Cardiac fibroblast (primary cell): Measurements from ENCODE around the gene MRPS6.

Experiments used
- DNase-seq, 2 donors: peaks; one replicate each; pipeline versions ENCODE4 v3.0.0 to v3.0.0-alpha.2; 2010; ENCODE audit warnings: low read depth in 2 of 2
- H3K4me3 ChIP-seq, 2 donors: replicated peaks in 1 of 2; 1 replicate in 1 of 2; 2 replicates in 1 of 2; pipeline ENCODE4 v1.5.1; 2011; ENCODE audit warnings: low read depth in 2 of 2, low read length in 2 of 2, mild to moderate bottlenecking in 2 of 2, moderate library complexity in 1 of 2
- TF ChIP-seq, protein P1 (sequence below): IDR thresholded peaks from one replicate; pipeline ENCODE4 v1.5.1; 2011; ENCODE audit warnings: low read depth, mild to moderate bottlenecking, low read length, inconsistent platforms

The MRPS6 gene

DNA sequence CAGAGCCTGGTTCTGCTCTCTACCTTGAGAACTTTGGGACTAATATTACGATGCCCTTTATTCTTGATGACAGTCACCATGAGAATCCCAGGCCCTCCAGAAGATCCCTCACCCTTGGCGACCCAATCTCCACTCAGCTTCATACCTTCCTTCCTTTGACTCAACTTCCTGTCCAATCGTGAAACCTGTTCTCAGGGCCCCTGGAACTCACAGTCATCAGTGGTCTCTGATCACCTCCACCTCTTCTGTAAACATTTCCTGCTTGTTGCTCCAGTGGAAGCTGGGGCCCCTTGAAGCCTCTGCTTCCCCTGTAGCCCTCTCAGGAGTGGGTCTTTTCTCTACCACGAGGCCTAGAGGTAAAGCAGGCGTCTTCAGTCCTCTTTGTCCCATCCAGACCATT lies 79.1 kb downstream of the MRPS6 start:
- no peak for DNase-seq

DNA sequence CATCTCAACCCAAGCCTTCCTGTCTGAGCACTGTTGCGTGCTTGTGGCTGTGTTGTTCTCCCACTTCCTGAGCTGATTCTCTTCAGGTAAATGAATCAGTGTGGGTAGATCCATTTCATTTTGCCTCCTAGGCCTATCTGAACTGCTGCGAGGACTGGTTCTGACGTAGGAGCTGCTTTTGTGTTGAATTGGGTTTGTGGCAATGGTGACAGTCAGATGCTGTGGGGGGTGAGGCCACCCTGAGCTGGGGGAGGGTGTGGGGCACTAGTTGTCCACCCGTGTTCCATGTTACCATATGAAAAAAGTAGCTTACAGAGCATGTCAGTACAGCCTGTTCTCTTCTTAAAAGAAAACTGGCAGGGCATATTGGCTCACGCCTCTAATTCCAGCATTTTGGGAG lies 81.5 kb downstream of the MRPS6 start:
- H3K4me3 ChIP-seq = no peak overlapping the region
- no peak for DNase-seq
- TF ChIP-seq, protein P1, sequence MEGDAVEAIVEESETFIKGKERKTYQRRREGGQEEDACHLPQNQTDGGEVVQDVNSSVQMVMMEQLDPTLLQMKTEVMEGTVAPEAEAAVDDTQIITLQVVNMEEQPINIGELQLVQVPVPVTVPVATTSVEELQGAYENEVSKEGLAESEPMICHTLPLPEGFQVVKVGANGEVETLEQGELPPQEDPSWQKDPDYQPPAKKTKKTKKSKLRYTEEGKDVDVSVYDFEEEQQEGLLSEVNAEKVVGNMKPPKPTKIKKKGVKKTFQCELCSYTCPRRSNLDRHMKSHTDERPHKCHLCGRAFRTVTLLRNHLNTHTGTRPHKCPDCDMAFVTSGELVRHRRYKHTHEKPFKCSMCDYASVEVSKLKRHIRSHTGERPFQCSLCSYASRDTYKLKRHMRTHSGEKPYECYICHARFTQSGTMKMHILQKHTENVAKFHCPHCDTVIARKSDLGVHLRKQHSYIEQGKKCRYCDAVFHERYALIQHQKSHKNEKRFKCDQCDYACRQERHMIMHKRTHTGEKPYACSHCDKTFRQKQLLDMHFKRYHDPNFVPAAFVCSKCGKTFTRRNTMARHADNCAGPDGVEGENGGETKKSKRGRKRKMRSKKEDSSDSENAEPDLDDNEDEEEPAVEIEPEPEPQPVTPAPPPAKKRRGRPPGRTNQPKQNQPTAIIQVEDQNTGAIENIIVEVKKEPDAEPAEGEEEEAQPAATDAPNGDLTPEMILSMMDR = no peak

More for the DNA sequence above, 79.1 kb downstream of the MRPS6 start:
- H3K4me3 ChIP-seq = no peak overlapping the region
- TF ChIP-seq, protein P1 = no peak

DNA sequence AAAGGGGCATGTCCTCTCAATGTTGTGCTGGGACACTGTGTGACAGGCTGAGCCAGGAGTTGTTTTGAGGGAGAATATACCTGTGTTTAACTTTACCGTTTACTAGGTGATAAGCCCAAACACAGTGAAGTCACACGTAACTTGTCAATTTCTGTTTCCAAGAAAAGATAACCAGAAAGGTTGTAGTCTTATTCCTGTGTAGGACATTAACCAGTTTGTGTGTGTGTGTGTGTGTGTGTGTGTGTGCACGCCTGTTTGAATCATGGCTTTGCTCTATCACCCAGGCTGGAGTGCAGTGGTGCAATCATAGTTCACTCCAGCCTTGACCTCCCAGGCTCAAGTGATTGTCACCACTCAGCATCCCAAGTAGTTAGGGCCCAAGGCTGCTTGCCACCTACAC lies 83.6 kb downstream of the MRPS6 start:
- TF ChIP-seq, protein P1 = no peak
- no peak for DNase-seq
- H3K4me3 ChIP-seq = no peak overlapping the region

DNA sequence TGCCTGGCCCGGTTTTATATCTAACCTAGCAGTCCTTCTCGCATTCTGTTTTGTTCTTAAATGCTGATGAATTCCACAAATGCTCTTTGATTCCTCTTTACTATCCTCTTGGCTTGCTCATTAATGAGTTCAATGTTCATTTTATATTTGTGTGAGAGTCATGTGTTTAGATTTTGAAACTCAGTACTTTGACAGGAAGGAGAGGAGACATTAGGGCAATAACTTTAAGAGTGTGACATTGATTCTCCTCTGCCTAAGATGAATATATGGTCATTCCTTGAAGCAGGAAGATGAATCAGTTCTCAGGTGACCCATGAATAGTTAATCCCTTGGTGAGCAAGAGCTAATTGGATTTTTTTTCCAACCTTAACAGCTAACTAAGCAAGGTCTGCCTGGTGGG lies 84.1 kb downstream of the MRPS6 start:
- no peak for DNase-seq
- H3K4me3 ChIP-seq = no peak overlapping the region
- TF ChIP-seq, protein P1 = no peak

DNA sequence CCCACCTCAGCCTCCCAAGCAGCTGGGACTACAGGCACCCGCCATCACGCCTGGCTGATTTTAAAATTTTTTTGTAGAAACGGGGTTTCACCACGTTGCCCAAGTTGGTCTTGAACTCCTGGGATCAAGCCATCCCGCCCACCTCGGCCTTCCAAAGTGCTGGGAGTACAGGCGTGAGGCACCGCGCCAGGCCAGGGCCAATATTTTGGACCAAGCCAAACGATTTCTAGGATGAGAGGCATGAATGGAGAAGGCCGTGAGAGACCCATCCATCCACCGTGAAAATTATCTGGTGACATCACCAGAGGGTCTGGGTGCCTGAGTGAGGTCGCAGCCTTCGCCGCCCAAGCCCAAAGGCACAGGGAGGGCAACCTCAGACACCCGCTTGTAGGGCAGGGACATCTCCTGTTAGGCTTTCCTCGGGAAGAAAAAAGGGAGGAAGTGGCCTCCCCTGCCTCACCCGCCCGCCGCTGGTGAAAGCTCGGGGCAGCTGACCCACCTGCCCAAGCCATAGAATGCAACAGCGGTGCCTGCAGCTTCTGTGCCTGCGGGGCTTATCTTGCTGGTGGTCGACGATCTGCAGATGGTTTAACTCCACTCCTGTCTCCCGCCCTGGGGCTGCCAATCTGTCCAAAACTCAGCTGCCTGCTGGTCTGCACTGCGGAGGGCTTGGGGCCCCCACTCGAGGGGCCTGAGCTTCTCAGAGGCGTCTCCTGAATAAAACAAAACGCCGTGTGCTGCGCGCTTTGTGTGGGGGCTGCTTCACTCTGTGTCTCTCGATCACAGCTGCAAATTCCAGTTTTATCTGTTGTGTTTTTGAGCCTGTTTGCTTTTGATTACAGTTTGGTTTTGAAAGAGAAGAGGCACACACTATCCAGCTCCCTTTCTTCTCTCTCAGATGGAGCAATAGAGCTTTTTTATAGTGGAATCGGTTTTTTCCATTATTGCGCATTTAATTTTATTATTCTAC lies 85.8 kb downstream of the MRPS6 start:
- DNase-seq = no peak
- no peak overlapping the region for H3K4me3 ChIP-seq
- TF ChIP-seq, protein P1 = no peak

DNA sequence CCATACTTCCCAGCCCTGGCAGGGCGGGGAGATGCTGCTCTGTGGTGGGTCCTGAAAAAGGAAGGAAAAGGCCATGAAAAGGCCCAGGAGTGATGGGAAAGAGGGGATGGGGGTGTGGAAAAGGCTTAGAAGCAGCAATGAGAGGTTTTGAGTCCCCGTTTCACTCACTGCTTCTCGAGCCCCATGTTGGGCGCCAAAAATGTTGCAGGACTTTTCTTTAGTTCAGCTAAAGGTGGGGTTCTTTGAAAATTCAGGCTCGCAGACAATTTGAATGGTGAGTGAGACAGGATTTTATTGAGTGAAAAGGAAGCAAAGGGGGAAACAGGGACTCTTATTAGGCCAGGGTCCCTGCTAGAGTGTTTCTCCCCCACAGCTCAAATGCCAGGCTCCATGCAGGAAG lies 93.1 kb downstream of the MRPS6 start:
- TF ChIP-seq, protein P1 = no peak
- DNase-seq = peak in 1 of 2 donors; percentile 19
- H3K4me3 ChIP-seq = no peak overlapping the region
